GM04504 (cell line): Measurements from ENCODE around the gene CCDC121.

Experiments
- DNase-seq: peaks from one replicate; pipeline ENCODE4 v3.0.0-alpha.2; 2012; ENCODE audit warnings: low read depth

CCDC121 gene

DNA sequence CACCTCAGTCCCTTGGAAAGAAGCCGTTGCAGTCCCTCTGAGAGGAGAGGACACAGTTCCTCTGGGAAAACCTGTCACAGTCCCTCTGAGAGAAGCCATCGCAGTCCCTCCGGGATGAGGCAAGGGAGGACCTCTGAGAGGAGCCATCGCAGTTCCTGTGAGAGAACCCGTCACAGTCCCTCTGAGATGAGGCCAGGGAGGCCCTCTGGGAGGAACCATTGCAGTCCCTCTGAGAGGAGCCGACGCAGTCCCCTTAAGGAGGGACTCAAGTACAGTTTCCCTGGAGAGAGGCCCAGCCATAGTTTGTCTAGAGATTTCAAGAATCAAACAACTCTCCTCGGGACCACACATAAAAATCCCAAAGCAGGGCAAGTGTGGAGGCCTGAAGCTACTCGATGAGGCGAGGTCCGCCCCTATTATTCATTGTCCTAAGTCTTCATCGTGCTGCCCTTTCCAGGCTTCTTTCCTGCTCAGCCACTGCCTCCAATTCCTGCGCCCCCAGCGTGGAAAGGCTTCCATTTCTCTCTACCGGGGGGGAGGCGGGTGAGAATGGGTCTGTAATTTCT, 46.6 kb downstream of the CCDC121 start:
- no peak for DNase-seq

DNA sequence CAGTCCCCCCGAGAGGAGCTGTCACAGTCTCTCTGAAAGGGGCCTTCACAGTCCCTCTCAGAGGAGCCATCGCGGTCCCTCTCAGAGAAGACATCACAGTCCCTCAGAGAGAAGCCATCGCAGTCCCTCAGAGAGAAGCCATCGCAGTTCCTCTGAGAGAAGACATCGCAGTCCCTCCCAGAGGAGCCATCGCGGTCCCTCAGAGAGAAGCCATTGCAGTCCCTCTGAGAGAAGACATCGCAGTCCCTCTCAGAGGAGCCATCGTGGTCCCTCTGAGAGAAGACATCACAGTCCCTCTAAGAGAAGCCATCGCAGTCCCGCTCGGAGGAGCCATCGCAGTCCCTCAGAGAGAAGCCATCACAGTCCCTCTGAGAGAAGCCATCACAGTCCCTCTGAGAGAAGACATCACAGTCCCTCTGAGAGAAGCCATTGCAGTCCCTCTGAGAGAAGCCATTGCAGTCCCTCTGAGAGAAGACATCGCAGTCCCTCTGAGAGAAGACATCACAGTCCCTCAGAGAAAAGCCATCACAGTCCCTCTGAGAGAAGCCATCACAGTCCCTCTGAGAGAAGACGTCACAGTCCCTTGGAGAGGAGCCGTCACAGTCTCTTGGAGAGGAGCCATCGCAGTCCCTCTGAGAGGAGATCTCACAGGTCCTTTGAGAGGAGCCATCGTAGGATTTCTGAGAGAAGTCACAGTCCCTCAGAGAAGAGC, 47.2 kb downstream of the CCDC121 start:
- DNase-seq, result no peak
